HCT116 (cell line): ENCODE results near the gene MSMP. TPM values are rescaled to one million over a fixed set of nuclear protein-coding genes. Genes with fewer than 3 reads are reported as not detected.

ENCODE experiments used
- ATAC-seq: fragments of 200-7000 bp; cut with Tn5 transposase; 2 replicates; pipeline ENCODE4 v1.9.1; 2020; ENCODE audit warnings: mild to moderate bottlenecking, moderate library complexity
- BruUV-seq: library from RNA; stranded (reverse); fragments of 400-500 nt; replicated peaks from 2 replicates; lab custom pipeline; 2021; lab: Mats Ljungman, UMichigan
- CTCF ChIA-PET: fragments of 300-600 bp; sonication (Branson Sonifier 250); formaldehyde crosslinking; loops from one replicate; lab custom pipeline; 2021; ENCODE audit warnings: antibody characterized with exemption; lab: Charles Lee
- POLR2A ChIA-PET: fragments of 300-600, 350-600 bp; sonication (Branson Sonifier 250); formaldehyde crosslinking; loops from one replicate; lab custom pipeline; 2021; ENCODE audit warnings: antibody characterized with exemption; lab: Charles Lee
- RAD21 ChIA-PET, 2 experiments: fragments of 300-600 bp; sonication (Branson Sonifier 250); formaldehyde crosslinking; loops; one replicate each; lab custom pipeline; 2023; ENCODE audit warnings: low total read pairs in 2 of 2; ENCODE audit not compliant: uncharacterized antibody in 2 of 2, unreplicated experiment in 2 of 2, low non-redundant PET in 1 of 2; lab: Charles Lee
- DNase-seq: peaks from one replicate; pipeline ENCODE4 v3.0.0-alpha.2; 2010; ENCODE audit warnings: low read depth, low spot score
- H2AFZ ChIP-seq: fragments of 200-600 bp; shearing (Covaris generic), sonication (generic); 2 replicates; pipeline ENCODE4 v1.6.1; 2017; ENCODE audit warnings: low read depth, mixed run types, mixed read lengths, antibody characterized with exemption, low read length; ENCODE audit not compliant: poor library complexity, severe bottlenecking
- H3K27ac ChIP-seq: 2 replicates; pipeline ENCODE4 v1.5.1; 2012; ENCODE audit warnings: low read depth, low read length
- H3K27me3 ChIP-seq: fragments of 200-600 bp; sonication (generic); 2 replicates; pipeline ENCODE4 v1.6.1; 2016; ENCODE audit warnings: mixed run types, low read length, mixed read lengths; ENCODE audit not compliant: insufficient read depth
- H3K36me3 ChIP-seq, 2 experiments: fragments of 200-500 bp in 1 of 2; fragments of 200-600 bp in 1 of 2; sonication (Bioruptor generic) in 1 of 2; sonication (generic) in 1 of 2; 2 replicates each; pipeline versions ENCODE4 v1.5.1 to v1.6.1; 2014 to 2016; ENCODE audit warnings: low read length in 2 of 2, inconsistent platforms in 1 of 2, mixed read lengths in 1 of 2, mixed run types in 1 of 2; ENCODE audit not compliant: insufficient read depth in 2 of 2, control insufficient read depth in 1 of 2
- H3K4me1 ChIP-seq, 2 experiments: fragments of 200-600 bp in 1 of 2; sonication (generic) in 1 of 2; 2 replicates each; pipeline versions ENCODE4 v1.5.1 to v1.6.1; 2012 to 2017; ENCODE audit warnings: low read length in 2 of 2, inconsistent platforms in 1 of 2, mild to moderate bottlenecking in 1 of 2, mixed read lengths in 1 of 2, mixed run types in 1 of 2, moderate library complexity in 1 of 2; ENCODE audit not compliant: insufficient read depth in 2 of 2, control insufficient read depth in 1 of 2
- H3K4me2 ChIP-seq: fragments of 200-600 bp; sonication (generic); 2 replicates; pipeline ENCODE4 v1.6.1; 2017; ENCODE audit warnings: mixed run types, low read length, mixed read lengths
- H3K4me3 ChIP-seq, 2 experiments: fragments of 200-600 bp in 1 of 2; sonication (generic) in 1 of 2; replicated peaks in 1 of 2; 2 replicates each; pipeline ENCODE4 v1.5.1; 2011 to 2016; ENCODE audit warnings: low read length in 2 of 2, control low read depth in 1 of 2, low read depth in 1 of 2, mild to moderate bottlenecking in 1 of 2, mixed read lengths in 1 of 2, mixed run types in 1 of 2
- H3K79me2 ChIP-seq: fragments of 200-600 bp; sonication (generic); 2 replicates; pipeline ENCODE4 v1.6.1; 2017; ENCODE audit warnings: mild to moderate bottlenecking, mixed run types, low read length, moderate library complexity, mixed read lengths; ENCODE audit not compliant: insufficient read depth
- H3K9ac ChIP-seq: fragments of 200-600 bp; sonication (generic); 2 replicates; pipeline ENCODE4 v1.6.1; 2016; ENCODE audit warnings: low read length, mixed read lengths
- H3K9me2 ChIP-seq: fragments of 200-600 bp; sonication (generic), shearing (Covaris generic); 2 replicates; pipeline ENCODE4 v1.6.1; 2017; ENCODE audit warnings: mixed run types, mild to moderate bottlenecking, moderate library complexity; ENCODE audit not compliant: insufficient read depth
- H3K9me3 ChIP-seq, 2 experiments: fragments of 200-500 bp in 1 of 2; fragments of 200-600 bp in 1 of 2; sonication (Bioruptor generic) in 1 of 2; sonication (generic) in 1 of 2; 2 replicates each; pipeline ENCODE4 v1.6.1; 2014 to 2017; ENCODE audit warnings: low read length in 2 of 2, mixed read lengths in 2 of 2, inconsistent platforms in 1 of 2, low read depth in 1 of 2, mild to moderate bottlenecking in 1 of 2, mixed run types in 1 of 2, moderate library complexity in 1 of 2; ENCODE audit not compliant: control insufficient read depth in 1 of 2, insufficient read depth in 1 of 2
- H4K20me1 ChIP-seq: fragments of 200-600 bp; sonication (generic), shearing (Covaris generic); 2 replicates; pipeline ENCODE4 v1.6.1; 2017; ENCODE audit warnings: mixed run types, mild to moderate bottlenecking, moderate library complexity; ENCODE audit not compliant: insufficient read depth
- CBX3 ChIP-seq: IDR thresholded peaks from 2 replicates; pipeline ENCODE4 v1.6.1; 2012; ENCODE audit warnings: low read depth
- CTCF ChIP-seq, 3 experiments: fragments of 200-600 bp in 1 of 3; sonication (generic) in 1 of 3; IDR thresholded peaks in 2 of 3; conservative IDR thresholded peaks in 1 of 3; 2 replicates each; pipeline ENCODE4 v1.5.1; 2012 to 2017; ENCODE audit warnings: low read depth in 2 of 3, low read length in 2 of 3, antibody characterized with exemption in 1 of 3, borderline replicate concordance in 1 of 3, control low read depth in 1 of 3, mild to moderate bottlenecking in 1 of 3, mixed read lengths in 1 of 3, mixed run types in 1 of 3, moderate library complexity in 1 of 3; ENCODE audit not compliant: insufficient read depth in 1 of 3
- EGR1 ChIP-seq: IDR thresholded peaks from 2 replicates; pipeline ENCODE4 v1.6.1; 2012; ENCODE audit warnings: low read depth
- RAD21 ChIP-seq: IDR thresholded peaks from 2 replicates; pipeline ENCODE4 v1.6.1; 2012; ENCODE audit warnings: low read depth, mild to moderate bottlenecking
- REST ChIP-seq: IDR thresholded peaks from 2 replicates; pipeline ENCODE4 v1.6.1; 2012; ENCODE audit warnings: low read depth
- SP1 ChIP-seq: IDR thresholded peaks from 2 replicates; pipeline ENCODE4 v1.6.1; 2012; ENCODE audit warnings: low read depth
- SRF ChIP-seq: IDR thresholded peaks from 2 replicates; pipeline ENCODE4 v1.6.1; 2012; ENCODE audit warnings: low read depth
- ZBTB33 ChIP-seq: IDR thresholded peaks from 2 replicates; pipeline ENCODE4 v1.6.1; 2011; ENCODE audit warnings: mild to moderate bottlenecking, low read length, moderate library complexity; ENCODE audit not compliant: insufficient replicate concordance; ENCODE audit errors: extremely low read depth
- intact Hi-C: fragments of 100-400 bp; cut with micrococcal nuclease; formaldehyde crosslinking; loops from 2 replicates; pipeline ENCODE4 v1.10.0; 2022
- total RNA-seq: library from RNA; stranded (reverse); gene quantifications from one replicate; pipeline ENCODE4 v1.2.1, GENCODE V29; 2021; ENCODE audit not compliant: unreplicated experiment

Gene MSMP
- total RNA-seq, 1 experiment from 2014 or later = 1.2 TPM

- Histone ChIP-seq H3K9ac (no peak overlapping the region), H3K4me3 (no peak overlapping the region), H3K9me2 (no peaks in the 10 kb centered on the region), H3K27ac (no peak overlapping the region), H3K9me3 (no peaks in the 10 kb centered on the region), H3K27me3 (no peaks in the 10 kb centered on the region), H2AFZ (no peak overlapping the region), H3K4me2 (no peak overlapping the region), H3K36me3 (0 out of 4 replicates have a peak, but pooled peaks cover 0 to 4% of the 10 kb centered on the region in 2 experiments), H3K4me1 (peaks cover 0 to 7% of the 10 kb centered on the region in 2 experiments; a peak in 1 of 4 replicates), H4K20me1 (no peaks in the 10 kb centered on the region), H3K79me2 (no peaks in the 10 kb centered on the region)
- BruUV-seq = no TSS peak
- ChIA-PET CTCF (interaction anchor here (0.8 to 3.7 kb wide), 19 partner anchors 8 to 233 kb away, joined by 3 to 46 read pairs (median 5); partner anchors contain the start of genes HINT2, HRCT1 and SPAG8), RAD21 (interaction anchor here (1.0 to 1.3 kb wide), 3 partner anchors 36 to 92 kb away, joined by 3 to 8 read pairs (median 3); no protein-coding TSS in a partner anchor), POLR2A (interaction anchor here (1.1 kb wide), 1 partner anchor 22 kb away, joined by 4 read pairs; the partner anchor contains the start of gene SPAG8)
- TF ChIP-seq REST (no peak), SRF (no peak), EGR1 (no peak), RAD21 (peak; percentile 89), ZBTB33 (no peak), SP1 (no peak), CTCF (IDR thresholded peaks at IDR 0.05 in 2 of 3, conservative IDR thresholded peaks at IDR 0.05 in 1 of 3; ENCODE audit: borderline replicate concordance in 1 of 3, insufficient read depth in 1 of 3, low read depth in 2 of 3, low read length in 2 of 3) (peak; percentile 81 to 87 (median 86)), CBX3 (no peak)
- DNase-seq (no peak), ATAC-seq (peak; percentile 96)
- intact Hi-C loops = loop anchor here (1.0 to 2.0 kb wide), 4 partner anchors 44 to 233 kb away; no protein-coding TSS in a partner anchor
Observed at GRCh38 chr9:35790385-35791296, 36.6 kb upstream of the MSMP start.
